Duodenal mucosa (tissue), 2 donors: ENCODE data around the gene LENEP.
A peak's percentile ranks its signal among the peaks of the same experiment; 100 is the strongest.

ENCODE experiments used
- H3K27ac ChIP-seq: one replicate; pipeline ENCODE4 v1.7.0; 2013; ENCODE audit warnings: low read depth, low read length
- H3K27me3 ChIP-seq, 2 donors: one replicate each; pipeline ENCODE4 v1.7.0; 2013; ENCODE audit warnings: low read length in 2 of 2, control low read depth in 1 of 2; ENCODE audit not compliant: insufficient read depth in 2 of 2, control insufficient read depth in 1 of 2
- H3K36me3 ChIP-seq, 2 donors: one replicate each; pipeline ENCODE4 v1.7.0; 2013; ENCODE audit warnings: low read length in 2 of 2, control low read depth in 1 of 2; ENCODE audit not compliant: insufficient read depth in 2 of 2, control insufficient read depth in 1 of 2
- H3K4me1 ChIP-seq, 2 donors: one replicate each; pipeline ENCODE4 v1.7.0; 2013; ENCODE audit warnings: low read length in 2 of 2, control low read depth in 1 of 2; ENCODE audit not compliant: insufficient read depth in 2 of 2, control insufficient read depth in 1 of 2
- H3K4me3 ChIP-seq, 2 donors: one replicate each; pipeline ENCODE4 v1.7.0; 2013; ENCODE audit warnings: low read length in 2 of 2, low read depth in 1 of 2
- H3K9ac ChIP-seq, 2 donors: one replicate each; pipeline ENCODE4 v1.7.0; 2013; ENCODE audit warnings: low read length in 2 of 2, low read depth in 1 of 2
- H3K9me3 ChIP-seq, 2 donors: one replicate each; pipeline ENCODE4 v1.7.0; 2013; ENCODE audit warnings: low read length in 2 of 2, control low read depth in 1 of 2; ENCODE audit not compliant: control insufficient read depth in 1 of 2

Gene LENEP

DNA sequence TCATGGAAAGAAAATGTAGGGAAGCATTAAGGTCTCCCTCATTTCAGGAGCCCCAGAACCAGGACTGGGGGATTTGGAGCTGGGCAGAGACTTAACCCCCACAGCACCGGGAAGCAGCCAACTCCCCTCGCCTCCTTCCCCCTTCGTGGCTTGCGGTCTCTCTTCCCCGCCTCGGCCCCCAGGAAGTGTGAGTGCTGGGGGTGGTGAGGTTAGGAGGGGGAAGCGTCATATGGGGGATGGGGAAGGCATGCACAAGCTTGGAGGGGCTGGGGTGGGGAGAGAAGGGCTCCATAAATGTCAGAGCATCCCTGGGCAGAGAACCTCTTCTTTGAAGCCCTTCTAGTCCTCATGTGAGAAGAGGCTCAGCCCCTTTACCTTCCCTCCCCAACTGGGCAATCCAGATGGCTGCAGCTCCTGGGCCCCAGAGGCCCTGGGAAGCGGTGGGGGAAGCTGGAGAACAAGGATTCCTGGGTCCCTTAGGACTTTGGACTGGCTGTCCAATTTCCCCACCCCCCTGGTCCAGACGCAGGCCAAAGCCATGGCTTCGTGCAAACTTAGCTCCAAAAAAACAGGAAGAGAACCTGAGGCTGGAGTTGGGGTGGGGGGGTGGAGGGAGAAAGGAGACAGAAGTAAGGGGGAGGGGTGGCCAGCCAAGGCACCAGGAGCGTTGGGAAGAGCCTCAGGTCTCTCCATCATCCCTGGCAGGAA lies 17.0 kb downstream of the LENEP start:
- H3K9ac ChIP-seq: peak overlapping the region; percentile 64 to 85
- peak overlapping the region; percentile 66 to 70 for H3K4me3 ChIP-seq
- no peaks in the 10 kb centered on the region for H3K9me3 ChIP-seq
- no peaks in the 10 kb centered on the region for H3K27me3 ChIP-seq
- H3K4me1 ChIP-seq: peaks cover 78 to 90% of the 10 kb centered on the region in 2 donors
- H3K36me3 ChIP-seq: peaks cover 16 to 18% of the 10 kb centered on the region in 2 donors
- H3K27ac ChIP-seq: peak overlapping the region; percentile 98

DNA sequence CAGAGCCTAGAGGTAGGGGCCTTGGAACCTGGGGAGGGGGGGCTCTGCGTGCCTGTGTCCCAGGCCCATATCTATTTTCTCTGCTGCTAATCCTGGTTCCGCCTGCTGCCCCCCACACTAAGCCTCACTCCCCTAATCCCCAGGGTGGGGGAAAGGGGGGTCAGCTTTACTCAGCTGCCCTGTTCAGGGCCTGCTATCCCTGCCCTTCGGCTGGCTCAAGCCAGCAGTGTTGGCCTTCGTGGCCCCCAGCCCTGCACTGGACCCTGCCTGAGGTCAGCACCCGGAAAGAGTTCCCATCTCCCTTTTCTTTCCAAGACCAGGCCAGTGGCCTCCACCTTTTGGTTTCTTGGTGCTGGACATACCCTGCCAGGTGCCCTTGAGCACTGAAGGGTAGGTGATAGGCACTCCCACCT lies 17.6 kb downstream of the LENEP start:
- Histone ChIP-seq H3K27ac (peak overlapping the region; percentile 76), H3K9me3 (no peaks in the 10 kb centered on the region)

DNA sequence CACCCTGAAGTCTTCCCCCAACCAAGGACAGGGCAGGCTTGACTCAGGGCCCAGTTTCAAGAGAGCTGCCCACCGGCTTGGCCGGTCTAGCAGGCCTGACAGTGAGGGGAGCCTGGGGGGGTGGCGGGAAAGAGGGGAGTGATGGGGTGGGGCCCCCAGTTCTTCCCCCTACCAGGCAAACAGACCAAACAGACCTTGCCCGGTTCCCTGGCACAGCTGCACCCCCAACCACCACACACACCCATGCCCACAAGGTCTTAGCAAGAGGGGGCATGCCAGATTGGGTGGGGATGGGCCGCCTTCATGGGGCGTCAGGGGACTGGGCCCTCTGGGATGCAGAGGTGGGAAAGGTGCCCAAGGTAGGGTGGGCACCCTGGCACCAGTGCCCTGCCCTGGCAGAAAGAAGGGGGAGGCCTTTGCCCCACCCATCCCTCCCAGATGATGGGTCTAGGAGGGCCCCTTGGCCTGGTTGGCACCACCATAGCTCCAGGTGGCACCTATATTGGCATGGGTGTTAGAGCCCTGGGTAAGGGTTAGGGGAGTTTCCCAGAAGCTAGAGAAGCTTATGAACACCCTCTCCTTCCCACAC lies 18.1 kb downstream of the LENEP start:
- H3K4me1 ChIP-seq: peaks cover 77 to 90% of the 10 kb centered on the region in 2 donors
- H3K4me3 ChIP-seq: peak overlapping the region; percentile 46 to 70
- no peaks in the 10 kb centered on the region for H3K9me3 ChIP-seq
- peak overlapping the region; percentile 76 for H3K27ac ChIP-seq
- peaks cover 27 to 28% of the 10 kb centered on the region in 2 donors for H3K36me3 ChIP-seq
- no peaks in the 10 kb centered on the region for H3K27me3 ChIP-seq
- peak overlapping the region; percentile 52 to 85 for H3K9ac ChIP-seq

More for the DNA sequence above, 17.6 kb downstream of the LENEP start:
- peaks cover 78 to 90% of the 10 kb centered on the region in 2 donors for H3K4me1 ChIP-seq
- H3K4me3 ChIP-seq: peak overlapping the region; percentile 36 to 70
- H3K36me3 ChIP-seq: peaks cover 22% of the 10 kb centered on the region in 2 donors
- H3K27me3 ChIP-seq: no peaks in the 10 kb centered on the region
- peak overlapping the region; percentile 52 to 85 for H3K9ac ChIP-seq

DNA sequence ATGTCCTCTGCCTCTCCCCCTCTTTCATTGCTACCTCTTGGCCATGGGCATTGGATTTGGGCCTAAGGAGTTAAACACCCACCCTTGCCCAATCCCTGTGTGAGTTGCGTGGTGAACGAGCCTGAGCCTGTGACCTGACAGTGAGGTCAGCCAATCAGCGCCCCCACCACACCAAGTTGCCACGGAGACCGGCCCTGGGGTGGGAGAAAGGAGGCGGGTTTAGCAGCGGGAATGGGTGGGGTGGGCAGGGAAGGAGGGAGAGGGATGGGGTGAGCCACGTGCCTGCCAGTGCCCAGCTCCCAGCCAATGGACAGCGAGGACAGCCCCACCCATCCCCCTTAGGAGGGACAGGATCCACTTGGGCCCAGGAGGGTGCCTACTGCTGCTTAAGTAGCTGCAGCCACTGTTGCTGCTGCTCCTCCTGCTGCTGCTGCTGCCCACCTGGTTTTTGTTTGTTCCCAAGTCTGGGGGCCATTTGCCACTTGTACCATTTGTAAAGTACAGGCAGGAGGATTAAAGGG lies 18.7 kb downstream of the LENEP start:
- H3K4me1 ChIP-seq: peaks cover 77 to 90% of the 10 kb centered on the region in 2 donors
- peaks cover 29 to 32% of the 10 kb centered on the region in 2 donors for H3K36me3 ChIP-seq
- no peaks in the 10 kb centered on the region for H3K27me3 ChIP-seq
- H3K9me3 ChIP-seq: no peaks in the 10 kb centered on the region
- peak overlapping the region; percentile 46 to 48 for H3K4me3 ChIP-seq
- H3K9ac ChIP-seq: peak overlapping the region; percentile 52 to 85
- H3K27ac ChIP-seq: peak overlapping the region; percentile 76

DNA sequence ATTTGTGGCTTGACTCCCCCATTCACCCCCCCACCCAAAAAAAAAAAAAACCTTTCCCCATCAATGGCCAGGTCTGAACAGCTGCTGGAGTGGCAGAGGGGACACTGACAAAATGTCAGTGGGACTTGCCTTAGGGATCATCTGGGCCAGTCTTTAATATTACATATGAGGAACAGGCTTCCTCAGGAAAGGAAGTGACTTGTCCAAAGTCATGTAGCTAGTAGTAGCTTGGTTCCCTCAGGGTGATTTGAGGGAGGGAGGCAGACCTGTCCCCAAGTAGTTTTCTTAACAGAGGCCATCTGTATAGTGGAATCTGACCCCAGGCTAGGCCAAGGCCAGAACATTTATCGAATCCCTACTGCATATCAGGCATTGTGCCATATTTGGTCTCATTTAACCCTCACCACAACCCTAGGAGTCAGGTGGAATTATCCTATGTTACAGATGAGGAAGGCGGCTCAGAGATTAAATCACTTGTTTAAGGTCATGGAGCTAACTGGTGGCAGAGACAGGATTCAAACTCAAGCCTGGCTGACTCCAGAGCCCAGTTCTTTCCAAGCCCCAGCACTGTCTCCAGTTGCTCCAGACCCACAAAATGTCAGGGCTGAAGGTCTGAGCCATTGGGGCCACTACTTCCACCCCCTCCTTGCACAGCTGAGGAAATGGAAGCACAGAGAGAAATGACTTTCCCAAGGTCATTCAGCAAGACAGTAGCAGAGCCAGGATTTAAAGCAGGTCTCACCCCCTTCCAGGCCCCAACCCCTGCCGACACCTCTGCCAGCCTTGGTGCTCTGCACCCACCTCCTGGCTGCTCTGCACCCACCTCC lies 19.6 kb downstream of the LENEP start:
- Histone ChIP-seq H3K36me3 (peaks cover 29 to 32% of the 10 kb centered on the region in 2 donors), H3K27me3 (no peaks in the 10 kb centered on the region), H3K9me3 (no peaks in the 10 kb centered on the region), H3K27ac (peak overlapping the region; percentile 69), H3K4me3 (peak overlapping the region; percentile 46 to 48), H3K4me1 (peaks cover 77 to 88% of the 10 kb centered on the region in 2 donors), H3K9ac (peak overlapping the region; percentile 34 to 60)

DNA sequence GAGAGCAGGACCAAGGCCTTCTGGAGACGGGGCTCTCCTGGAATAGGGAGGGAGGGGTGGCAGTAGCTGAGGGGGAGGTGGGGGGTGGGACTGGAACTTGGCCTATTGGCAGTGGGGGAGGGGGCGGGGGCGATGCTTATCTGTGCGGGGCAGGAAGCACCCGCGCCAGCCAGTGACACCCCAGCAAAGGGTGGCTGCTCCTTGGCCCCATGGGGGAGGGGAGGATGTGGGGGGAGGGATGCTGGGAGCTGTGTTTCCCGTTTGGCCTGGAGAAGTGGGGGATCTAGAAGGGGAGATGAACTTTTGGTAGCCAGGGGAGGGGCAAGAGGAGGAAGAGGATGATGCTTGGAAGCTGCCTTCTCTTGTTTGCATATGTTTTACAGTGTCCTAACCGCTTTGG lies 20.2 kb downstream of the LENEP start:
- Histone ChIP-seq H3K27me3 (no peaks in the 10 kb centered on the region), H3K36me3 (peaks cover 32 to 35% of the 10 kb centered on the region in 2 donors), H3K9ac (peak overlapping the region in 1 of 2 donors; percentile 34), H3K9me3 (no peaks in the 10 kb centered on the region), H3K27ac (peak overlapping the region; percentile 69), H3K4me3 (no peak overlapping the region), H3K4me1 (peaks cover 83 to 87% of the 10 kb centered on the region in 2 donors)

DNA sequence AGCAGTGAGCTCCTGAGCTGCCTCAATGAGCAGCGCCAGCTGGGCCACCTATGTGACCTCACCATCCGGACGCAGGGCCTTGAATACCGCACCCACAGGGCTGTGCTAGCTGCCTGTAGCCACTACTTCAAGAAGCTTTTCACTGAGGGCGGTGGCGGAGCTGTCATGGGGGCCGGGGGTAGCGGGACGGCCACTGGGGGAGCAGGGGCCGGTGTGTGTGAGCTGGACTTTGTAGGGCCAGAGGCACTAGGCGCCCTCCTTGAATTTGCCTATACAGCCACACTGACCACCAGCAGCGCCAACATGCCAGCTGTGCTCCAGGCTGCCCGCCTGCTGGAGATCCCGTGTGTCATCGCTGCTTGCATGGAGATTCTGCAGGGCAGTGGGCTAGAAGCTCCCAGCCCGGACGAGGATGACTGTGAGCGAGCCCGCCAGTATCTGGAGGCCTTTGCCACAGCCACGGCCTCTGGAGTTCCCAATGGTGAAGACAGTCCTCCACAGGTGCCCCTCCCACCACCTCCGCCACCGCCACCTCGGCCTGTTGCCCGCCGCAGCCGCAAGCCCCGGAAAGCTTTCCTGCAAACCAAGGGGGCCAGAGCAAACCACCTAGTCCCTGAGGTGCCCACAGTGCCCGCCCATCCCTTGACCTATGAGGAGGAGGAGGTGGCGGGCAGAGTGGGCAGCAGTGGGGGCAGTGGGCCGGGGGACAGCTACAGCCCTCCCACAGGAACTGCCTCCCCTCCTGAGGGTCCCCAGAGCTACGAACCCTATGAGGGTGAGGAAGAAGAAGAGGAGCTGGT lies 21.5 kb downstream of the LENEP start:
- Histone ChIP-seq H3K9me3 (no peaks in the 10 kb centered on the region), H3K36me3 (peaks cover 39 to 41% of the 10 kb centered on the region in 2 donors), H3K4me3 (no peak overlapping the region), H3K27me3 (no peaks in the 10 kb centered on the region), H3K4me1 (peaks cover 76 to 83% of the 10 kb centered on the region in 2 donors), H3K27ac (no peak overlapping the region), H3K9ac (peak overlapping the region; percentile 1 to 69)

DNA sequence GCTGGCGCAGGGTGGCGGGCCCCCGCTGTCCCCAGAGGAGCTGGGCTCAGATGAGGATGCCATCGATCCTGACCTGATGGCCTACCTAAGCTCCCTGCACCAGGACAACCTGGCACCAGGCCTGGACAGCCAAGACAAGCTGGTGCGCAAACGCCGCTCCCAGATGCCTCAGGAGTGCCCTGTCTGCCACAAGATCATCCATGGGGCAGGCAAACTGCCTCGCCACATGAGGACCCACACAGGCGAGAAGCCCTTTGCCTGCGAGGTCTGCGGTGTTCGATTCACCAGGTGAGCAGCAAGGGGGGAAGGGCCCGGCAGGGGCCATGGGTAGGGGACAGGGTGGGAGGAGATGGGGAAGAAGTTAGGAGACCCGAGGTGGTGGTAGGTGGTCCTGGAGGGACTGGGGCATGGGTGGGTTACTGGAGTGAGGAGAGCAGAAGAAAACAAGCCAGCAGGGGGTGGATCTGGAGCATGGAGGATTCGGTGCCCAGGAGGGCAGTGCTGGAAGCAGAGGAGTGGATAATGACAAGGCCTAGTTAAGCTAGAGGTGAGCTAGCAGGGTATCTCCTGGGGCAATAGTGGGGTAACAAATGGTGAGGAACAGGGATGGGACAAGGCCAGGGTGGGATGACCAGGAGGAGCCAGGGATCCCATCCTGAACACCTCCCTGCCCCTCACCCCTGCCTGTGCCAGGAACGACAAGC lies 22.3 kb downstream of the LENEP start:
- peaks cover 39 to 41% of the 10 kb centered on the region in 2 donors for H3K36me3 ChIP-seq

More for the DNA sequence above, 22.3 kb downstream of the LENEP start:
- Histone ChIP-seq H3K4me1 (peaks cover 70 to 76% of the 10 kb centered on the region in 2 donors), H3K9me3 (no peaks in the 10 kb centered on the region), H3K27me3 (no peaks in the 10 kb centered on the region), H3K27ac (no peak overlapping the region), H3K9ac (peak overlapping the region in 1 of 2 donors; percentile 69), H3K4me3 (no peak overlapping the region)
